Ovary (tissue), 9 donors: ENCODE measurements around the gene EEF1AKMT4. TPM values are rescaled to one million over a fixed set of nuclear protein-coding genes. Genes with fewer than 3 reads are reported as not detected.

Experiments used
- DNase-seq, 5 donors: peaks; one replicate each; pipeline ENCODE4 v3.0.0-alpha.2; 2019 to 2020
- H3K27ac ChIP-seq, 2 donors: fragments of 200-600 bp; one replicate each; pipeline versions ENCODE4 v1.5.1 to v1.8.0; 2019 to 2022
- H3K27me3 ChIP-seq: fragments of 200-600 bp; one replicate; pipeline ENCODE4 v1.8.0; 2022
- H3K36me3 ChIP-seq: fragments of 200-600 bp; sonication (generic); one replicate; pipeline ENCODE4 v1.5.1; 2019
- H3K4me1 ChIP-seq: one replicate; pipeline ENCODE4 v1.8.1; 2013; ENCODE audit warnings: mild to moderate bottlenecking, moderate library complexity; ENCODE audit not compliant: insufficient read depth
- H3K4me3 ChIP-seq: fragments of 200-600 bp; sonication (generic); one replicate; pipeline ENCODE4 v1.5.1; 2017
- H3K9me3 ChIP-seq, 2 donors: fragments of 200-600 bp in 1 of 2; sonication (generic) in 1 of 2; one replicate each; pipeline versions ENCODE4 v1.5.1 to v1.8.1; 2013 to 2019; ENCODE audit warnings: mild to moderate bottlenecking in 1 of 2, moderate library complexity in 1 of 2
- CTCF ChIP-seq, 3 donors: fragments of 450-650 bp in 2 of 3; fragments of 200-600 bp in 1 of 3; IDR thresholded peaks; one replicate each; pipeline versions ENCODE4 v1.5.1 to v1.8.0; 2016 to 2022; ENCODE audit warnings: antibody characterized with exemption in 3 of 3, mild to moderate bottlenecking in 1 of 3
- EP300 ChIP-seq: sonication (generic); formaldehyde crosslinking; IDR thresholded peaks from one replicate; pipeline ENCODE4 v1.6.1; 2017; ENCODE audit warnings: antibody characterized with exemption
- POLR2A ChIP-seq: fragments of 450-650 bp; IDR thresholded peaks from one replicate; pipeline ENCODE4 v1.6.1; 2017; ENCODE audit warnings: antibody characterized with exemption, mild to moderate bottlenecking, moderate library complexity
- WGBS, 3 donors: extraction: QIAGEN DNeasy Blood & Tissue Kit in 1 of 3; methylation state at CpG; one replicate each; pipeline versions ENCODE4 v1.1.5 to v1.1.7; 2013 to 2017; 5-methylcytosine and 5-hydroxymethylcytosine counted together
- intact Hi-C, 4 donors: fragments of 100-400 bp; cut with DNase I; formaldehyde crosslinking; loops; one replicate each; pipeline versions ENCODE4 v1.11.0 to v1.15.1; 2022 to 2023
- polyA plus RNA-seq, 2 donors: library from polyadenylated mRNA; stranded (reverse); fragments of 200-250 nt in 1 of 2; fragments of 350-450 nt in 1 of 2; fragmentation: Illumina TruSeq in 1 of 2; extraction: RNeasy Lipid Tissue Mini Kit (QIAGEN cat#74804) in 1 of 2; gene quantifications; one replicate each; pipeline ENCODE4 v1.2.3, GENCODE V29; 2013 to 2014
- total RNA-seq, 7 donors: library from RNA; depleted of rRNA in 2 of 7; stranded (reverse); fragments of >200 nt in 2 of 7; fragmentation: NEBNext Ultra II Directional in 3 of 7; extraction: Animal tissue kit (Norgen Biotek cat#: 25700) in 3 of 7; gene quantifications; one replicate each; pipeline versions ENCODE4 v1.1.0 to v1.2.4, GENCODE V29; 2016 to 2023
- donor health status: DM: no; HTN: no; CAD: no; lungs with moderate emphysema.
- donor health status: DM: no; HTN: no; CAD: no.
- donor health status: Bipolar disorder and iron deficiency.
- donor health status: DM: yes; HTN: yes; CAD: no.
- donor health status: DM: no; HTN: no; CAD: no.
- donor health status: DM: yes; HTN: yes; CAD: no.

Gene EEF1AKMT4
- total and polyA plus RNA-seq, 9 donors, result 0.87 to 3.3 (median 2.0) TPM

- no peaks in the 10 kb centered on the region for H3K36me3 ChIP-seq
- peaks cover 6% of the 10 kb centered on the region for H3K4me1 ChIP-seq
- H3K9me3 ChIP-seq, result no peaks in the 10 kb centered on the region
- H3K4me3 ChIP-seq, result peak overlapping the region; percentile 27
- no peaks in the 10 kb centered on the region for H3K27me3 ChIP-seq
- intact Hi-C loops, result no loop called here
- TF ChIP-seq CTCF (IDR thresholded peaks at IDR 0.05) (no peak), POLR2A (no peak), EP300 (no peak)
- no peak overlapping the region for H3K27ac ChIP-seq
- WGBS, 3 donors, result 4 to 6% (median 4%) methylated on average over 49 to 79 of the region's 79 CpGs
- no peak for DNase-seq
Observed at GRCh38 chr3:184230603-184231528, 18.6 kb upstream of the EEF1AKMT4 start.

GRCh38 chr3:184231671-184232070 lies 17.8 kb upstream of the EEF1AKMT4 start:
- TF ChIP-seq EP300 (no peak), POLR2A (no peak), CTCF (IDR thresholded peaks at IDR 0.05) (no peak)
- 44 to 55% (median 55%) methylated on average over 3 of the region's 3 CpGs for WGBS, 3 donors
- H3K4me1 ChIP-seq, result peaks cover 6% of the 10 kb centered on the region
- DNase-seq, result no peak
- H3K4me3 ChIP-seq, result no peak overlapping the region
- H3K36me3 ChIP-seq, result no peaks in the 10 kb centered on the region
- intact Hi-C loops, result no loop called here
- H3K27me3 ChIP-seq, result no peaks in the 10 kb centered on the region
- no peaks in the 10 kb centered on the region for H3K9me3 ChIP-seq
- no peak overlapping the region for H3K27ac ChIP-seq

GRCh38 chr3:184233127-184233843 lies 16.2 kb upstream of the EEF1AKMT4 start:
- H3K9me3 ChIP-seq, result no peaks in the 10 kb centered on the region
- no peak overlapping the region for H3K4me3 ChIP-seq
- intact Hi-C loops, result no loop called here
- no peaks in the 10 kb centered on the region for H3K27me3 ChIP-seq
- H3K4me1 ChIP-seq, result peaks cover 6% of the 10 kb centered on the region
- TF ChIP-seq POLR2A (no peak), CTCF (IDR thresholded peaks at IDR 0.05) (no peak), EP300 (no peak)
- 79 to 84% (median 79%) methylated on average over 23 of the region's 23 CpGs for WGBS, 3 donors
- H3K27ac ChIP-seq, result no peak overlapping the region
- no peak for DNase-seq
- no peaks in the 10 kb centered on the region for H3K36me3 ChIP-seq

GRCh38 chr3:184234224-184234623 lies 15.2 kb upstream of the EEF1AKMT4 start:
- Histone ChIP-seq H3K27me3 (no peaks in the 10 kb centered on the region), H3K4me1 (peaks cover 6% of the 10 kb centered on the region)

More at GRCh38 chr3:184234224-184234623, 15.2 kb upstream of the EEF1AKMT4 start:
- 30 to 36% (median 32%) methylated on average over 4 of the region's 4 CpGs for WGBS, 3 donors
- intact Hi-C loops, result no loop called here
- H3K27ac ChIP-seq, result no peak overlapping the region
- no peak overlapping the region for H3K4me3 ChIP-seq
- no peak for TF ChIP-seq POLR2A
- TF ChIP-seq EP300, result no peak
- TF ChIP-seq CTCF (IDR thresholded peaks at IDR 0.05), result no peak
- peak in 3 of 5 donors; percentile 62 to 69 (median 67) for DNase-seq
- no peaks in the 10 kb centered on the region for H3K36me3 ChIP-seq
- no peaks in the 10 kb centered on the region for H3K9me3 ChIP-seq
